MM.1S (cell line): ENCODE measurements around the gene ARHGEF26.

Experiments
- CTCF ChIP-seq: fragments of 300-600 bp; sonication (generic); IDR thresholded peaks from 2 replicates; pipeline ENCODE4 v1.5.1; 2016; ENCODE audit warnings: antibody characterized with exemption, low read length, mixed read lengths
- EZH2 ChIP-seq: fragments of 300-600 bp; sonication (generic); optimal IDR thresholded peaks from 2 replicates; pipeline ENCODE3; 2017; ENCODE audit warnings: low read depth, mild to moderate bottlenecking, antibody characterized with exemption, low read length, mixed read lengths
- EZH2phosphoT487 ChIP-seq: fragments of 300-600 bp; sonication (generic); IDR thresholded peaks from 2 replicates; pipeline ENCODE4 v1.6.1; 2018; ENCODE audit warnings: antibody characterized with exemption, low read length

GRCh38 chr3:154280161-154280560, 159.0 kb downstream of the ARHGEF26 start:
- no peak for TF ChIP-seq CTCF
- TF ChIP-seq EZH2phosphoT487: no peak
- TF ChIP-seq EZH2: no peak
